ENCODE results near the gene POLDIP2.

DNA sequence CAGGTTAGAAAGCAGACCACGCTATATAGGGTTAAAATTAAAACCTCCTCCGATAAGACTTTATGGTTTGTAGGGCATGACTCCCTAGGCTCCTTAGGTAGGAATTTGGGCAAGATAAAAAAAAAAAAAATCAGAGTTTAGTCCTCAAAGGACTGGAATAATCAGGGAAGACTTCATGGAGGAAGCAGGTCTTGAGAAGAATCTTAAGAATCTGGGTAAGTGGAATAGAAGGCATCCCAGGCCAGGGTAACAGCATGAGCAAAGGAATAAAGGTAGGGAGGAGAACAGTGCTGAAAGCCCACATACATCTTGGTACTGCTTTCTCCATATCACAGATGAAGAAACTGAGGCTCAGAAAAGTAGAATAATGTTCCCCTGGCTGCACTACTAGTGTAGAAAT, 33.2 kb upstream of the POLDIP2 start:
- TF ChIP-seq POLR2A (IDR thresholded peaks at IDR 0.05), result no peak
- TF ChIP-seq, protein P1, sequence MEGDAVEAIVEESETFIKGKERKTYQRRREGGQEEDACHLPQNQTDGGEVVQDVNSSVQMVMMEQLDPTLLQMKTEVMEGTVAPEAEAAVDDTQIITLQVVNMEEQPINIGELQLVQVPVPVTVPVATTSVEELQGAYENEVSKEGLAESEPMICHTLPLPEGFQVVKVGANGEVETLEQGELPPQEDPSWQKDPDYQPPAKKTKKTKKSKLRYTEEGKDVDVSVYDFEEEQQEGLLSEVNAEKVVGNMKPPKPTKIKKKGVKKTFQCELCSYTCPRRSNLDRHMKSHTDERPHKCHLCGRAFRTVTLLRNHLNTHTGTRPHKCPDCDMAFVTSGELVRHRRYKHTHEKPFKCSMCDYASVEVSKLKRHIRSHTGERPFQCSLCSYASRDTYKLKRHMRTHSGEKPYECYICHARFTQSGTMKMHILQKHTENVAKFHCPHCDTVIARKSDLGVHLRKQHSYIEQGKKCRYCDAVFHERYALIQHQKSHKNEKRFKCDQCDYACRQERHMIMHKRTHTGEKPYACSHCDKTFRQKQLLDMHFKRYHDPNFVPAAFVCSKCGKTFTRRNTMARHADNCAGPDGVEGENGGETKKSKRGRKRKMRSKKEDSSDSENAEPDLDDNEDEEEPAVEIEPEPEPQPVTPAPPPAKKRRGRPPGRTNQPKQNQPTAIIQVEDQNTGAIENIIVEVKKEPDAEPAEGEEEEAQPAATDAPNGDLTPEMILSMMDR (IDR thresholded peaks at IDR 0.05), result no peak

Measured in heart left ventricle (tissue), 13 donors.